ENCODE measurements around the gene TENT5D. TPM values are rescaled to one million over a fixed set of nuclear protein-coding genes. Genes with fewer than 3 reads are reported as not detected.
"Not testable (repeated sequence)": the region's sequence is repeated elsewhere in the genome, so short reads cannot be mapped to it uniquely, and the experiment has no call there.

TENT5D gene
- total RNA-seq, result not detected
- not detected for polyA plus RNA-seq

DNA sequence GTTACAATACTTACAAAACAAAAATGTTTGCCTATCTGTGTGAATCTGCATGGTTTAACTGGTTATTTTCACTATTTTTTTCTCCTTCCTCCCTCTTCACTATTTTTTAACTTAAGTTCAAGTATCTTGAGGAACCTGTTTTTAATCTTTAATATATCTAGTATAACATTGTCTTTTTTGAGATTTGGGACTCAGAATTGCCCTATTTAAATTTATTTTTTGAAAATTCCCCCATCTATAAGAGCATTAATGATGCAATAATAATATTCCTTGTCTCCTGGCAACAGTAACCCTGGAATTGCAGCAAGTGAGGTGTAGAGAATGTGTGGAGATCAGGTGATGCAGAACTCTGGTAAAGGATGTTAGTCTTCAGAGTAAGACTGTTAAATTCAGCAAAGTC lies at the start of gene TENT5D:
Gene TENT5D, plus strand, starts transcription at position 301 of the 400 bp plus-strand sequence. CDS start 22,093 bp downstream, outside the sequence.
- Histone ChIP-seq H3K4me1 (ENCODE audit: control insufficient read depth, insufficient read depth, low read length, poor library complexity, severe bottlenecking) (no peaks in the 10 kb centered on the region), H3K9me3 (ENCODE audit: control insufficient read depth in 2 of 2, low read length in 2 of 2) (no peaks in the 10 kb centered on the region), H3K27ac (ENCODE audit: insufficient read depth, low read length, poor library complexity, severe bottlenecking) (no peak within 1 kb of the TSS), H3K4me3 (ENCODE audit: low read depth, low read length) (no peak within 1 kb of the TSS), H3K36me3 (ENCODE audit: control insufficient read depth, insufficient read depth, low read length) (no peaks in the 10 kb centered on the region), H3K27me3 (ENCODE audit: control insufficient read depth, insufficient read depth, low read length) (no peaks in the 10 kb centered on the region)
- Mint-ChIP-seq H3K9me3 (peaks cover 0 to 3% (median 0%) of the 10 kb centered on the region in 7 donors), H3K27me3 (no peaks in the 10 kb centered on the region), H3K4me3 (no peak within 1 kb of the TSS), H3K36me3 (no peaks in the 10 kb centered on the region), H3K4me1 (no peaks in the 10 kb centered on the region), H3K27ac (no peak within 1 kb of the TSS)
- ATAC-seq (ENCODE audit: low read depth in 2 of 2) (no peak), DNase-seq (no peak)

DNA sequence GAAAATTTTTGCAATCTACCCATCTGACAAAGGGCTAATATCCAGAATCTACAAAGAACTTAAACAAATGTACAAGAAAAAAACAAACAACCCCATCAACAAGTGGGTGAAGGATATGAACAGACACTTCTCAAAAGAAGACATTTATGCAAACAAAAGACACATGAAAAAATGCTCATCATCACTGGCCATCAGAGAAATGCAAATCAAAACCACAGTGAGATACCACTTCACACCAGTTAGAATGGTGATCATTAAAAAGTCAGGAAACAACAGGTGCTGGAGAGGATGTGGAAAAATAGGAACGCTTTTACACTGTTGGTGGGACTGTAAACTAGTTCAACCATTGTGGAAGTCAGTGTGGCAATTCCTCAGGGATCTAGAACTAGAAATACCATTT lies 34.6 kb upstream of the TENT5D start:
- H3K27ac Mint-ChIP-seq; H3K4me1 ChIP-seq (ENCODE audit: control insufficient read depth, insufficient read depth, low read length, poor library complexity, severe bottlenecking); H3K4me3 ChIP-seq (ENCODE audit: low read depth, low read length); DNase-seq; H3K4me3 Mint-ChIP-seq; H3K4me1 Mint-ChIP-seq; H3K36me3 Mint-ChIP-seq; H3K9me3 Mint-ChIP-seq; ATAC-seq (ENCODE audit: low read depth in 2 of 2); H3K27me3 Mint-ChIP-seq; H3K27me3 ChIP-seq (ENCODE audit: control insufficient read depth, insufficient read depth, low read length); H3K9me3 ChIP-seq (ENCODE audit: control insufficient read depth in 2 of 2, low read length in 2 of 2); H3K27ac ChIP-seq (ENCODE audit: insufficient read depth, low read length, poor library complexity, severe bottlenecking); H3K36me3 ChIP-seq (ENCODE audit: control insufficient read depth, insufficient read depth, low read length): not testable (repeated sequence)

DNA sequence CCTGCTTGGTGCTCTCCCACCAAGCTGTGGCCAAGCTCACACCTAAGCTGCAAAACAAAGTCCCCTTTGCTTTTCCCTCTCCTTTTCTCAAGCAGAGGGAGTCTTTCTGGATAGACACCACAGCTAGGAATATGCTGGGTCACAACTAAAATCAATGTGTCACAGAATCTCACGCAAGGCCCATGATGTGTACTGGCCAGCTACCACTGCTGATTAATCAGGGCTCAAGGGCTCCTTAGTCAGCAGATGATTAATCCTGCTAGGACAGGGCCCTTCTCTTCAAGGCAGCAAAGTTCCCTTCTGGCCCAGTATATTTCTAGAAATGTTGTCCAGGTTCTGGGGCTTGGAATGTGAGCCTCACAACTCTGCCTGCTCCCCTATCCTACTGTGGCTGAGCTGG lies 32.0 kb upstream of the TENT5D start:
- H3K27ac ChIP-seq (ENCODE audit: insufficient read depth, low read length, poor library complexity, severe bottlenecking), result no peak overlapping the region
- H3K4me1 ChIP-seq (ENCODE audit: control insufficient read depth, insufficient read depth, low read length, poor library complexity, severe bottlenecking), result no peaks in the 10 kb centered on the region
- Mint-ChIP-seq H3K4me1 (no peaks in the 10 kb centered on the region), H3K36me3 (no peaks in the 10 kb centered on the region), H3K27ac (no peak overlapping the region), H3K9me3 (peaks cover 0 to 2% (median 0%) of the 10 kb centered on the region in 7 donors), H3K4me3 (no peak overlapping the region), H3K27me3 (no peaks in the 10 kb centered on the region)
- ATAC-seq (ENCODE audit: low read depth in 2 of 2) (no peak), DNase-seq (no peak)
- no peak overlapping the region for H3K4me3 ChIP-seq (ENCODE audit: low read depth, low read length)
- H3K36me3 ChIP-seq (ENCODE audit: control insufficient read depth, insufficient read depth, low read length), result no peaks in the 10 kb centered on the region
- H3K27me3 ChIP-seq (ENCODE audit: control insufficient read depth, insufficient read depth, low read length), result no peaks in the 10 kb centered on the region
- no peaks in the 10 kb centered on the region for H3K9me3 ChIP-seq (ENCODE audit: control insufficient read depth in 2 of 2, low read length in 2 of 2)

DNA sequence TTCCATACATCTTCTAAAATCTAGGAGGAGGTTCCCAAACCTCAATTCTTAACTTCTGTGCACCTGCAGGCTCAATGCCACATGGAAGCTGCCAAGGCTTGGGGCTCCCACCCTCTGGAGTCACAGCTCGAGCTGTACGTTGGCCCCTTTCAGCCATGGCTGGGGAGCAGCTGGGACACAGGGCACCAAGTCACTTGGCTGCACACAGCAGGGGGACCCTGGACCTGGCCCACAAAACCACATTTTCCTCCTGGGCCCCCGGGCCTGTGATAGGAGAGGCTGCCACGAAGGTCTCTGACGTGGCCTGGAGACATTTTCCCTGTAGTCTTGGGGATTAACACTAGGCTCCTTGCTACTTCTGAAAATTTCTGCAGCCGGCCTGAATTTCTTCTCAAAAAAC lies 8.2 kb upstream of the TENT5D start:
- H3K36me3 ChIP-seq (ENCODE audit: control insufficient read depth, insufficient read depth, low read length), result no peaks in the 10 kb centered on the region
- H3K9me3 ChIP-seq (ENCODE audit: control insufficient read depth in 2 of 2, low read length in 2 of 2), result no peaks in the 10 kb centered on the region
- H3K4me3 ChIP-seq (ENCODE audit: low read depth, low read length), result no peak overlapping the region
- Mint-ChIP-seq H3K9me3 (peaks cover 0 to 1% (median 0%) of the 10 kb centered on the region in 7 donors), H3K36me3 (no peaks in the 10 kb centered on the region), H3K4me3 (no peak overlapping the region), H3K27ac (no peak overlapping the region), H3K4me1 (no peaks in the 10 kb centered on the region), H3K27me3 (no peaks in the 10 kb centered on the region)
- no peaks in the 10 kb centered on the region for H3K27me3 ChIP-seq (ENCODE audit: control insufficient read depth, insufficient read depth, low read length)
- no peak for ATAC-seq (ENCODE audit: low read depth in 2 of 2)
- DNase-seq, result no peak
- H3K4me1 ChIP-seq (ENCODE audit: control insufficient read depth, insufficient read depth, low read length, poor library complexity, severe bottlenecking), result no peaks in the 10 kb centered on the region
- H3K27ac ChIP-seq (ENCODE audit: insufficient read depth, low read length, poor library complexity, severe bottlenecking), result no peak overlapping the region

DNA sequence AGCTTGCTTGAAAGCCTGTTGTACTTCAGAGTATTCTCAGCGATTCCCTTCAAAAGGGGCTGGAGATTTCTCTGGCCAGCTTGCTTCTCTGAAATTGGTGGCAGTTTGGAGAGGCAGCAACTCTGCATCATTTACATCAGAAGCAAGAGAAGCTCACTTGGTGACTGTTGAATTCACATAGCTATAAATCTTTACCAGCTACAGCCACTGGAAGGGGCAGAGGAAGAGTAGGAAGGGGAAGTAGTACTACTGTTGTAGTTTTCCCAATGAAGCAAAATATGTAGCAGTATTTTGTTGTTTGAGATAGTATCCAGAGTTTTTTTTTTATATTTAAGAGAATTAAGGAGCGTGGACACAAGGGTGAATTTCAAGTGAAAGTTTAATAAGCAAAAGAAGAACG lies 2.8 kb downstream of the TENT5D start:
- Mint-ChIP-seq H3K4me1 (no peaks in the 10 kb centered on the region), H3K4me3 (no peak overlapping the region), H3K27me3 (no peaks in the 10 kb centered on the region), H3K9me3 (peaks cover 0 to 3% (median 0%) of the 10 kb centered on the region in 7 donors), H3K27ac (no peak overlapping the region), H3K36me3 (no peaks in the 10 kb centered on the region)
- no peaks in the 10 kb centered on the region for H3K36me3 ChIP-seq (ENCODE audit: control insufficient read depth, insufficient read depth, low read length)
- ATAC-seq (ENCODE audit: low read depth in 2 of 2) (no peak), DNase-seq (no peak)
- H3K4me3 ChIP-seq (ENCODE audit: low read depth, low read length), result no peak overlapping the region
- no peaks in the 10 kb centered on the region for H3K9me3 ChIP-seq (ENCODE audit: control insufficient read depth in 2 of 2, low read length in 2 of 2)
- H3K27ac ChIP-seq (ENCODE audit: insufficient read depth, low read length, poor library complexity, severe bottlenecking), result no peak overlapping the region
- no peaks in the 10 kb centered on the region for H3K4me1 ChIP-seq (ENCODE audit: control insufficient read depth, insufficient read depth, low read length, poor library complexity, severe bottlenecking)
- H3K27me3 ChIP-seq (ENCODE audit: control insufficient read depth, insufficient read depth, low read length), result no peaks in the 10 kb centered on the region

DNA sequence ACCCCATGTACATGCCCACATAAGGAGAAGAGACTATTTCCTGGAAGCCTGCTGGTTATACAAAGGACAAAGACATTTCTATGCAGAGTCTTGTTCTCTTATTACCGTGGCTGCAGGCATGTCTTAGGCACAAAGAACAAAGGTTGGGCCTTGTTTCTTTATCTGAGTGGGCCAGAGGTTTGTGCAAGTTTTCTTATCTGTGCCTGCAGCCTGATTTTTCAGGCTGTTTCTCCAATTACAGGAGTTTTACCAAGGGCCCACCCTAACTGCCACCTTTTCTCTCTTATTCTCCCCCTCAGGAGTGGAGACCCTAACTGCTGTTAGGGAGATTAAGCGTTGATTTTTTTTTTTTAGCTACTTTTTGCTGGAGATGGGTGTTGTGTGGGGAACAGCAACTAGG lies 3.5 kb downstream of the TENT5D start:
- Histone ChIP-seq H3K9me3 (ENCODE audit: control insufficient read depth in 2 of 2, low read length in 2 of 2) (no peaks in the 10 kb centered on the region), H3K27me3 (ENCODE audit: control insufficient read depth, insufficient read depth, low read length) (no peaks in the 10 kb centered on the region), H3K36me3 (ENCODE audit: control insufficient read depth, insufficient read depth, low read length) (no peaks in the 10 kb centered on the region), H3K27ac (ENCODE audit: insufficient read depth, low read length, poor library complexity, severe bottlenecking) (no peak overlapping the region), H3K4me1 (ENCODE audit: control insufficient read depth, insufficient read depth, low read length, poor library complexity, severe bottlenecking) (no peaks in the 10 kb centered on the region), H3K4me3 (ENCODE audit: low read depth, low read length) (no peak overlapping the region)
- H3K4me1 Mint-ChIP-seq, result no peaks in the 10 kb centered on the region
- DNase-seq, result no peak
- ATAC-seq (ENCODE audit: low read depth in 2 of 2), result no peak
- peaks cover 0 to 3% (median 0%) of the 10 kb centered on the region in 7 donors for H3K9me3 Mint-ChIP-seq
- no peak overlapping the region for H3K27ac Mint-ChIP-seq
- H3K36me3 Mint-ChIP-seq, result no peaks in the 10 kb centered on the region
- H3K4me3 Mint-ChIP-seq, result no peak overlapping the region
- H3K27me3 Mint-ChIP-seq, result no peaks in the 10 kb centered on the region

DNA sequence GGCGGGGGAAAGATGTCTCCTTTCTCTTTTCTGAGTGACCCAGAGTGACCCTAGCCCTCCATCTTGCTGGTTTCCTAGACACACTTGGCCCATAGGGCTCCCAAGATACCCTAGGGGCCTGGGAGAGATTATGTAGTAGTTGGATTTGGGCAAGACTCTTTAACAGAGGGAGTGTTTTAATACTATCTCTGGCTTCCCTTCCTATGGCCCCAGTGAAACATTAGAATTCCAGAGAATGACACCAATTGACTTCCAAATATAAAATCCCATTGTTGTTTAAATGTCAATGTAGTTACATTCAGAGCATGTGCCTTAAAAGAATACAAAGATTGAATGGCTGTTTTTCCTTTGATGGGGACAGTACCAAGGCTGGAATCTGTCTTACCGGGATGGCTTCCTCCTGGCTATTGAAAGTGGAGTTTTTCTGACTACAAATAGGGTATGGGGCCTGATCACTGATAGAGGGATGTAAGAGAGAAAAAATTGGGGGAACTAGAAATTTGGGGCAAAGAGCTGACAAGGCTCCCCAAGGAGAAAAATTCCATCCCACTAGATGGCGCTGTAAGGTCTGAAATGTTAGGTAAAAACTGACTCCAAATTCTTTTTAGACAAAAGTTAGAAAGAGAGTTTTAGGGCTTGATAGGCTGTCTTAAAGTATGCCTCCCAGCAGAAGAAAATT lies 10.7 kb downstream of the TENT5D start:
- Mint-ChIP-seq H3K4me3 (no peak overlapping the region), H3K27me3 (no peaks in the 10 kb centered on the region), H3K9me3 (peaks cover 0 to 2% (median 0%) of the 10 kb centered on the region in 7 donors), H3K36me3 (no peaks in the 10 kb centered on the region), H3K4me1 (no peaks in the 10 kb centered on the region), H3K27ac (no peak overlapping the region)
- no peaks in the 10 kb centered on the region for H3K4me1 ChIP-seq (ENCODE audit: control insufficient read depth, insufficient read depth, low read length, poor library complexity, severe bottlenecking)
- no peaks in the 10 kb centered on the region for H3K27me3 ChIP-seq (ENCODE audit: control insufficient read depth, insufficient read depth, low read length)
- DNase-seq (peak in 1 of 3 donors; percentile 8), ATAC-seq (ENCODE audit: low read depth in 2 of 2) (no peak)
- H3K36me3 ChIP-seq (ENCODE audit: control insufficient read depth, insufficient read depth, low read length), result no peaks in the 10 kb centered on the region
- no peaks in the 10 kb centered on the region for H3K9me3 ChIP-seq (ENCODE audit: control insufficient read depth in 2 of 2, low read length in 2 of 2)
- H3K27ac ChIP-seq (ENCODE audit: insufficient read depth, low read length, poor library complexity, severe bottlenecking), result no peak overlapping the region
- H3K4me3 ChIP-seq (ENCODE audit: low read depth, low read length), result no peak overlapping the region

DNA sequence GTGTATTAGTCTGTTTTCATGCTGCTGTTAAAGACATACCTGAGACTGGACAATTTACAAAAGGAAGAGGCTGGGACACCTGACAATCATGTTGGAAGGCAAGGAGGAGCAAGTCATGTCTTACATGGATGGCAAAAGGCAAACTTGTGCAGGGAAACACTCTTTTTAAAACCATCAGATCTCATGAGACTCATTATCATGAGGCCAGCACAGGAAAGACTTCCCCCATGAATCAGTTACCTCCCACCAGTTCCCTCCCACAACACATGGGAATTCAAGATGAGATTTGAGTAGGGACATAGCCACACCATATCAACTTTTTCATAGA lies 11.2 kb downstream of the TENT5D start:
- Histone ChIP-seq H3K27me3 (ENCODE audit: control insufficient read depth, insufficient read depth, low read length) (no peaks in the 10 kb centered on the region), H3K27ac (ENCODE audit: insufficient read depth, low read length, poor library complexity, severe bottlenecking) (no peak overlapping the region), H3K4me1 (ENCODE audit: control insufficient read depth, insufficient read depth, low read length, poor library complexity, severe bottlenecking) (no peaks in the 10 kb centered on the region), H3K4me3 (ENCODE audit: low read depth, low read length) (no peak overlapping the region), H3K9me3 (ENCODE audit: control insufficient read depth in 2 of 2, low read length in 2 of 2) (no peaks in the 10 kb centered on the region), H3K36me3 (ENCODE audit: control insufficient read depth, insufficient read depth, low read length) (no peaks in the 10 kb centered on the region)
- H3K4me3 Mint-ChIP-seq, result no peak overlapping the region
- H3K4me1 Mint-ChIP-seq, result no peaks in the 10 kb centered on the region
- H3K27ac Mint-ChIP-seq, result no peak overlapping the region
- H3K36me3 Mint-ChIP-seq, result no peaks in the 10 kb centered on the region
- peaks cover 0 to 2% (median 0%) of the 10 kb centered on the region in 7 donors for H3K9me3 Mint-ChIP-seq
- H3K27me3 Mint-ChIP-seq, result no peaks in the 10 kb centered on the region
- DNase-seq (no peak), ATAC-seq (ENCODE audit: low read depth in 2 of 2) (no peak)

Data from CD4-positive, CD25-positive, alpha-beta regulatory T cell (primary cell).